Left lobe of liver (tissue), 2 donors: ENCODE data around the gene PDE4D. TPM values are rescaled to one million over a fixed set of nuclear protein-coding genes. Genes with fewer than 3 reads are reported as not detected.
"Not testable (repeated sequence)": the region's sequence is repeated elsewhere in the genome, so short reads cannot be mapped to it uniquely, and the experiment has no call there.

Experiments used
- ATAC-seq: fragments of 200-7000 bp; cut with Tn5 transposase; one replicate; pipeline ENCODE4 v1.9.1; 2020; ENCODE audit warnings: mild to moderate bottlenecking, moderate library complexity
- DNase-seq: peaks from one replicate; pipeline ENCODE4 v3.0.0-alpha.2; 2020; ENCODE audit warnings: low spot score
- total RNA-seq: library from RNA; stranded (reverse); gene quantifications from one replicate; pipeline ENCODE4 v1.2.1, GENCODE V29; 2021
- donor health status: DM: no; HTN: no; CAD: no; lungs with moderate emphysema.
- donor health status: DM: no; HTN: yes; CAD: no.

Gene PDE4D
- total RNA-seq, 1 donor from 2014 or later: 2.4 TPM

- DNase-seq: no peak
- ATAC-seq: no peak
Observed at GRCh38 chr5:59445741-59446140, 447.8 kb downstream of the PDE4D start.

DNA sequence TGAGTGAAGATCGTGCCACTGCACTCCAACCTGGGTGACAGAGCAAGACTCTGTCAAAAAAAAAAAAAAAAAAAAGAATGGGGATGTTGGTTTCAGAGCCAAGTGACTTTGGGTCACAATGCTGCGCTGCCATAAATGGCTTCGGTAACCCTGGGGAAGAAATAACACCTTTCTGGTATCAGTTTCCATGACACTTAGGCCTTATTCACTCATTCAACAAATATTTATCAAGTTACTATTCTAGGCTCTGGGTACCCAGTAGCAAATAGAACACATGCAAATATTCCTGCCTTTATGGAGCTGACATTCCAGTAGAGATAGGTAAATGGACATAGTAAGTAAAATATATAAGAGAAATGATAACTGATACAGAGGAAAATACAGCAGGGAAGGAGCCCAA is 454.2 kb downstream of the PDE4D start:
- ATAC-seq (no peak), DNase-seq (no peak)

- ATAC-seq (no peak), DNase-seq (no peak)
Observed at GRCh38 chr5:59437176-59437575, 456.4 kb downstream of the PDE4D start.

DNA sequence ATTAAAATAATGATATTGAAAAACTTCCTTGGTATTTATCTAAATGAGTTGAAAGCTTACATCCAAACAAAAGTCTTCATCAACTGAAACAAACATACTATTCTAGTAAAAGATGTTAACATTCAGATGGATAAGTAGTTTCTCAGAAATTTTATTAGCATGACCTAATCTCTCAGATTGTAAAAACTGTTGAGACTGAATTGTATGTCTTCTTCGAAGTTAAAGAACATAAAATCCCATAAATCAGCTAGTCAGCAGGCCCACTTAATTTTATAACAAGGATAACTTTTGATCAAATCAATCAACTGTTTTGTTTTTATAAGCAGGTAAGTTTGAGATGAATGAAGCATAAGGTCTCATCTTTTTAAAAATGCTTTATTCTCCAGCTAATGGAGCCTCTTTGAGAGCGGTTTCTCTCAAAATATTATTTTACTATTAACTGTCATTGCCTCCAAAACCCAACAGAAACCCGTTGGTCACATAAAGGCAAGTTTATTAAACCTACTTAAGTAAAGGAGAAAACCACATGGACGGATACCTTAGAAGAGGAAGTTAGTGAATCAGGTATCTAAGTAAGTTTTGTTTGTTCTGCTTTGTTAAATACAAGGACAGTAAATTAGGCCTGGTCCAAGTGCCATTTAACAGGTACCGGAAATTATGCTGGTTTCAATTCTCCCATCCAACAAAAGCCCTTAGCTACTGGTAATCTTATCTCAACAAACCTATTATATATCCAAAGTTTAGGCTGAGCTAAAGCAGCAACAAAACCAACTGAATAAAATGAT is 457.0 kb downstream of the PDE4D start:
- no peak for DNase-seq
- ATAC-seq: no peak

GRCh38 chr5:59433174-59433573 is 460.4 kb downstream of the PDE4D start:
- ATAC-seq: peak; percentile 52

DNA sequence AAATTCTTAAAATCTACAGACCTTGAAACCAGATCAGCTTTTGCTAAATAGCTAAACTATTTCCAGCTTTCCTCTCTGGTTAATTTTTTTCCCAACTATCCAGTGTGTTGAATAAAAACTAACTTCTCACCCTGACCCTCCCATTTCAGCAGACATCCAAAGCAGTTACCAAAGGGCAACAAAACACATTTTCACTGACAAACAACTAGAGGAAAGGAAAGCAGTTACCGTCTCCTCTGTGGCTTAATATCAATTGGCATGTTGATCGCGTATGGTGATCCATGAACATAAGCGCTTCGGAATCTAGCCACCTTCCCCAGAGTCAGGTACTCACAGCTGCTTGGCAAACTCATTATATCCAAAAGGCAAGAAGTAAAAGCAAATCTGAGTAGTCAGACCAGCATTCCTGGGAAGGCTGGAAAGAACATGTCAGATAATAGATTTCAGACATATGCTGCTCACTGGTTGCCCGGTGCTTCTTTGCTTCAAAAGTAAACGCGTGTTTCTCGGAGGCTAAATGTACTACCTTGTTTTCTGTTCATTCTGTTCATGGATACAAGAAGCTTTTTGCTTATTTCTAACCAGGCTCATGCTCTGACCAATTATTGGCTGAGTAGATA is 463.4 kb downstream of the PDE4D start:
- DNase-seq (no peak), ATAC-seq (no peak)

More at GRCh38 chr5:59433174-59433573, 460.4 kb downstream of the PDE4D start:
- DNase-seq: no peak

DNA sequence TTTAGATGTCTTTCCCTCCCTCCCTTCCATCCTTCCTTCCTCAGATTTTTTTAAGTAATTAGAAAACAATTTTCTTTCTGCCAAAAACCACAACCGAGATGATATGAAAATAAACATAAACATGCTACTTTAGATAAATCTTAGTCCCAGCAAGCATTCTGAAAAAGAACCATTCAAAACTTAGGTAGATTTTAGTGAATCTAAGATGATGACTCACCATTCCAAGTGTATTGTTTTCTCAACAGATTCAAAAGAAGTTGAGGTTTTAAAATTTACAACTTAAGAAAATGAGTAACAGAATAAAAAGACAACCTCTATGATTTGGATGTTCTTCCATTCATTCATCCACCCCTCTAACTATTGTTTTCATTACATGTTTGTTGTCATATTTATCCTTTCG is 465.1 kb downstream of the PDE4D start:
- DNase-seq (no peak), ATAC-seq (no peak)

- ATAC-seq: no peak
- no peak for DNase-seq
Observed at GRCh38 chr5:59424515-59424914, 469.0 kb downstream of the PDE4D start.

DNA sequence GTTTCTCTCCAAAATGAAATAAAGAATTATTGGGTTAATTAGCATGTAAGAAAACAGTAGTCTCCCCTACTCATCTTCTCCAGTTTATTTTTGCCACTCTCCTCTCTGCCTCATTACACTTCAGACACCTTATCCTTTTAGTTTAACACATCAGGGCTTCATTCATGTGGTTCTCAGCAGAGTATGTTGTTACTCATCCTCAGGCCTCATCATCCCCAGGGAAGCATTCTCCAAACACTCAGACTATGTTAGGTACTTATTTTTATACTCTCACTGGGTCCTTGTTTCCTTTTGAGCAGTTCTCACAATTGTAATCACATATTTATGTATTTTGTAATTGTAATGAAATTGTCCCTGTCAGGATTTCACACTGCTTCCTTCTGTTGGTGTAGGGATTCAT is 470.5 kb downstream of the PDE4D start:
- ATAC-seq: no peak
- DNase-seq: no peak

GRCh38 chr5:59421986-59422941 is 471.3 kb downstream of the PDE4D start:
- ATAC-seq (no peak), DNase-seq (no peak)

- no peak for ATAC-seq
Observed at GRCh38 chr5:59420596-59420995, 472.9 kb downstream of the PDE4D start.

DNA sequence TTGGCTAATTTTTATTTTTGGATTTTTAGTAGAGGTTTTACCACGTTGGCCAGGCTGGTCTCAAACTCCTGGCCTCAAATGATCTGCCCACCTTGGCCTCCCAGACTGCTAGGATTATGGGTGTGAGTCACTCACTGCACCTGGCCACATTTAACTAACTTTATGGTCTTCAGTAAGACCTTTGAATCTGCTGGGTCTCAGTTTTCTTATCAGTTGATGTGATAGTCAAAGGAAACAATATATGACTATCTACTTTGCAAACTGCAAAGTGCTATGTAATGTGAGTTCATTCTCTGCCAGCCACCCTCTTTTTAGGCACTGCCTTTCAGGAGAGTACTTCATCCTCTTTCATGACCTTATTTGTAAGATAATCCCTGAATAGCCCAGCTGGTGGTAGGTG is 474.7 kb downstream of the PDE4D start:
- no peak for DNase-seq
- no peak for ATAC-seq

More at GRCh38 chr5:59420596-59420995, 472.9 kb downstream of the PDE4D start:
- DNase-seq: no peak

- DNase-seq (no peak), ATAC-seq (no peak)
Observed at GRCh38 chr5:59416451-59416850, 477.1 kb downstream of the PDE4D start.

DNA sequence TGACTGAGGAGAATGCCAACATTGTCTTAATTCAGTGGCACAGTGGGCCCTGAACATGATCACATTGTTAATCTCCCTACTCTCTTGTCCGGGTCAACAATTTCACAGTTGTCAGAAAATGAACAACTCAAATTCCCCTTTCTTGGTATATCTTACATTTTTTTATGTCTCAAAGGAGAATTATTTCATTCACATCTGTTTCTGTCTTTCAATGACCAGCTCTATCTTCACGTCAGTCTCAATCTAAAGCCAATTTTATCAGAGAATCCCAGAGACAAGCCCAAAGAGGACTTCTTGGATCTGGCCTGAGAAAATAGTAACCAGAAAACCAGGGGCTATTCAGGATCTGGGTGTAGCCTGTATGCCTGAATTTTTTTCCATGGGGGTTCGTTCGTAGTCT is 477.5 kb downstream of the PDE4D start:
- DNase-seq (no peak), ATAC-seq (no peak)

- no peak for DNase-seq
- ATAC-seq: no peak
Observed at GRCh38 chr5:59412428-59412827, 481.1 kb downstream of the PDE4D start.

- DNase-seq, ATAC-seq: not testable (repeated sequence)
Observed at GRCh38 chr5:59408997-59409396, 484.5 kb downstream of the PDE4D start.

DNA sequence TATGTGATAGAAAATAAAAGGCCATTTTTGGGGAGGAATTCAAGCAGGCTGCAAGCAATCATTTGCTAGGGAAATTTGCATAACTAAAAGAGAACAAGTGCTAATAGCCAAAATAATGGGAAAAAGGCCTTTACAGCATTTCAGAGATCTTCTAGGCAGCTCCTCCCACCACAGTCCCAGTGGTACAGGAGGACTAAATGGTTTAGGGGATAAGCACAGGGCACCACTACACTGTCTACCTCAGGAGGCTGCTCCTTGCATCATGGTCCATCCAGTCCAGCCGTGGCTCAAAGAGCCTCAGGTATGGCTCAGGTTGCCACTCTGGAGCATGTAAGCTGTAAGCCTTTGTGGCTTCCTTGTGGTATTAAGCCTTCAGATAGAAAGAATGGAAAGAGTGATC is 485.6 kb downstream of the PDE4D start:
- no peak for ATAC-seq

GRCh38 chr5:59401637-59402036 is 491.9 kb downstream of the PDE4D start:
- DNase-seq: no peak
- ATAC-seq: no peak

More for the DNA sequence above, 485.6 kb downstream of the PDE4D start:
- no peak for DNase-seq

DNA sequence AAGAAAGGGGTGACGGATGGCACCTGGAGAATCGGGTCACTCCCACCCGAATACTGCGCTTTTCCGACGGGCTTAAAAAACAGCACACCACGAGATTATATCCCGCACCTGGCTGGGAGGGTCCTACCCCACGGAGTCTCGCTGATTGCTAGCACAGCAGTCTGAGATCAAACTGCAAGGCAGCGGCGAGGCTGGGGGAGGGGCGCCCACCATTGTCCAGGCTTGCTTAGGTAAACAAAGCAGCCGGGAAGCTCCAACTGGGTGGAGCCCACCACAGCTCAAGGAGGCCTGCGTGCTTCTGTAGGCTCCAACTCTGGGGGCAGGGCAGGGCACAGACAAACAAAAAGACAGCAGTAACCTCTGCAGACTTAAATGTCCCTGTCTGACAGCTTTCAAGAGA is 498.6 kb downstream of the PDE4D start:
- ATAC-seq, DNase-seq: not testable (repeated sequence)

DNA sequence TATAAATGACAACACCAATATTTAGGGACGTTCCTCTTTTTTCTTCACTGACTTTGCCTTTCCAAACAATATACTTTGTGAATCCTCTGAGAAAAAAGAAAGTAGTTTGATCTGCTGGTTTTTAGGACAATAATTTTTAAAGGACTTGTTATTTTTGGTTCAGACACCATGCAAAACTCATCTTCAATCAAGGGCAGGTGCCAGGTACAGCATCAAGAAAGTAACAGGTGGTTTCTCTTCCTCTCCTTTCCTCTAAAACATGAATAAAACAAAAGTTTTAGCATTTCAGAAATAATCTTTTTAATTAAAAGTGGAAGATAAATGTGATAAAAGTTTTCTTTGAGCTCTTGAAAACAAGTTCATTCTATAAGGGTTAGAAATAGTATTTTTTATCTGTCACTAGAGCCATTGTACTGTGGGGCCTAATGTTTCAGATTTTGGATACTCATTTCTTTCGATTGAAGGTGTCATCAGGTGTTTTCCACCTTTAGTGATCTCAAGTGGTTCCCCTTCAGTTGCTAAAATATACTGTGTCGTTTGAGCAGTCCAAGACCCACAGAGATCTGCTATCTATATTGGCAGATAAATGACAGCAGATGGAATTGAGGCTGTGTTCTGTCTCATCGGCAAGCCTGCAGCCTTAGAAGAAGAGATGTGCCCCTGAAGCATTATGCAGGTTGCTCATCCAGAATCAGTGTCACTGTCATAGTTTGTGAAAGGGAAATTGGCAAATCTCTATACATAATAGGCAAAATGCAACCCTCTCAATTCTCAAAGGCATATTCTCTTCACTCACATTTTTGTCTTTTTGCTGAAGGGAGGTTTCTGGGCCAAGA is 499.7 kb downstream of the PDE4D start:
- no peak for ATAC-seq
- no peak for DNase-seq
